ENCODE measurements around the gene ASCL5. TPM values are rescaled to one million over a fixed set of nuclear protein-coding genes. Genes with fewer than 3 reads are reported as not detected.

Gene ASCL5
- total and polyA plus RNA-seq, 8 donors, result 0.10 to 0.19 (median 0.18) TPM; not detected in 5

DNA sequence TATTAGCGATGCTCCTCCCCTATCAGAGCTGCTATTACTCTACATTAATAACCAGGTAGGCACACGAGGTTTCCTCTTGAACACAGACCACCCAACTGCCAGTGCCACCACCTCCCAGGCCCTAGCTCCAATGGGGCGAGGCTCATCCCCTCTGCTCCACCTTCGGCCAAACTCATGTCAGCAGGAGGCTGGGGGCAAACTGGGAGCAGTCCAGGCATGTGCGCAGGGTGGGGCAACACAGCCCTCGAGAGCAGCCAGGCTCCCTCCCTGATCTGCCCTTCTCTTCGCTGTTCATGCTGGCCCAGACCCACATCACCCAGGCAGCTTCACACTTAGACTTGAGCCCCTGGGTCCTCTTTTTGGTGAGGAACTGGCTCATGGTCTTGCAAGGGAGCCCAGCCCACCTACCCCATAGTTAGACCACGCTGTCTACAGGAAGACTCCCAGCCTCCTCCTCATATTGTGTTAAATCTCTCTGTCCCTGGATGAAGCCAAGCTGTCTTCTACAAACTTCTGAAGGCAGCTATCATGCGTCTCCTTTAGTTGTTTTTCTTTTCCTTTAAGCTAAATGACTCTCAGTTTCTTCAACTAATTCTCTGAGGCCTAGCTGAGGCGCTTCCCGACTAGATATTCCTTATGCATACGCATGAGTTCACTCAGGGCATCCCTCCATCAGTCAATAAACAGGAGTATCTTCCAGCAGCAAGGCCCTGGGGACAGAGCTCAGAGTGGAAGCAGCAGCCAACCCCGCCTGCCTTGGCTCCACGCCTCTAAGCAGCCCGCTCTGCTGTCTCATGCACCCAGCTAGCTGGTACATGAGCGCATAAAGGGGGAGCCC, 15.2 kb upstream of the ASCL5 start:
- Histone ChIP-seq H3K4me1 (peaks cover 7 to 19% (median 13%) of the 10 kb centered on the region in 4 donors), H3K36me3 (peaks cover 60 to 85% (median 83%) of the 10 kb centered on the region in 4 donors), H3K9me3 (no peaks in the 10 kb centered on the region), H3K27ac (no peak overlapping the region), H3K27me3 (no peaks in the 10 kb centered on the region), H3K4me3 (no peak overlapping the region)
- TF ChIP-seq POLR2A (IDR thresholded peaks at IDR 0.05) (no peak), EP300 (IDR thresholded peaks at IDR 0.05) (no peak), POLR2AphosphoS5 (IDR thresholded peaks at IDR 0.05) (no peak)
- TF ChIP-seq, protein P1, sequence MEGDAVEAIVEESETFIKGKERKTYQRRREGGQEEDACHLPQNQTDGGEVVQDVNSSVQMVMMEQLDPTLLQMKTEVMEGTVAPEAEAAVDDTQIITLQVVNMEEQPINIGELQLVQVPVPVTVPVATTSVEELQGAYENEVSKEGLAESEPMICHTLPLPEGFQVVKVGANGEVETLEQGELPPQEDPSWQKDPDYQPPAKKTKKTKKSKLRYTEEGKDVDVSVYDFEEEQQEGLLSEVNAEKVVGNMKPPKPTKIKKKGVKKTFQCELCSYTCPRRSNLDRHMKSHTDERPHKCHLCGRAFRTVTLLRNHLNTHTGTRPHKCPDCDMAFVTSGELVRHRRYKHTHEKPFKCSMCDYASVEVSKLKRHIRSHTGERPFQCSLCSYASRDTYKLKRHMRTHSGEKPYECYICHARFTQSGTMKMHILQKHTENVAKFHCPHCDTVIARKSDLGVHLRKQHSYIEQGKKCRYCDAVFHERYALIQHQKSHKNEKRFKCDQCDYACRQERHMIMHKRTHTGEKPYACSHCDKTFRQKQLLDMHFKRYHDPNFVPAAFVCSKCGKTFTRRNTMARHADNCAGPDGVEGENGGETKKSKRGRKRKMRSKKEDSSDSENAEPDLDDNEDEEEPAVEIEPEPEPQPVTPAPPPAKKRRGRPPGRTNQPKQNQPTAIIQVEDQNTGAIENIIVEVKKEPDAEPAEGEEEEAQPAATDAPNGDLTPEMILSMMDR (IDR thresholded peaks at IDR 0.05), result no peak
- 85 to 93% (median 86%) methylated on average over 16 of the region's 16 CpGs for WGBS, 5 donors
- DNase-seq, result peak in 1 of 2 donors; percentile 60
- intact Hi-C loops (cut with DNase I; ENCODE audit: low total_unique reads), result no loop called here

DNA sequence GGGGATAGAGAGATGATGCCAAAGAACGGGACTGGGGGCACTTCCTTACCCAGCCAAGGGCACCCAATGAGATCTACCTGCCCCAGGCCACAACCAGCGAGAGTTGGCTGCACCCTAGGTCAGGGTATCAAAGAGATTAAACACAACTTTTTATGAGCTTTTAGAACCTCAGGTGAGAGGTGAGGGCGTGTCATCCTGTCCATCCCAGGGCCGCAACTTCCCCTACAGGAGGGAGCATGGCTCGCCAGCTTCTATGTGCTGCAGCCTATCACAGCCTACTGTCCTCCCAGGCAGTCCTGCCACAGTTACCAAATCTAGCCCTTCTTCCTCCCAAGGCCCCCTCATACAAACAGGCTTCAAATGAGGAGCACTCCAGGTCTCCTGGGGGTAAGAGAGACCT, 14.4 kb upstream of the ASCL5 start:
- WGBS, 5 donors, result 92 to 96% (median 94%) methylated on average over 5 of the region's 5 CpGs
- Histone ChIP-seq H3K27me3 (no peaks in the 10 kb centered on the region), H3K36me3 (peaks cover 53 to 82% (median 80%) of the 10 kb centered on the region in 4 donors), H3K27ac (no peak overlapping the region), H3K4me1 (peaks cover 15 to 27% (median 20%) of the 10 kb centered on the region in 4 donors), H3K4me3 (no peak overlapping the region), H3K9me3 (no peaks in the 10 kb centered on the region)
- no peak for TF ChIP-seq POLR2AphosphoS5 (IDR thresholded peaks at IDR 0.05)
- no peak for TF ChIP-seq EP300 (IDR thresholded peaks at IDR 0.05)
- TF ChIP-seq, protein P1 (IDR thresholded peaks at IDR 0.05), result no peak
- TF ChIP-seq POLR2A (IDR thresholded peaks at IDR 0.05), result no peak
- intact Hi-C loops (cut with DNase I; ENCODE audit: low total_unique reads), result no loop called here
- no peak for DNase-seq

DNA sequence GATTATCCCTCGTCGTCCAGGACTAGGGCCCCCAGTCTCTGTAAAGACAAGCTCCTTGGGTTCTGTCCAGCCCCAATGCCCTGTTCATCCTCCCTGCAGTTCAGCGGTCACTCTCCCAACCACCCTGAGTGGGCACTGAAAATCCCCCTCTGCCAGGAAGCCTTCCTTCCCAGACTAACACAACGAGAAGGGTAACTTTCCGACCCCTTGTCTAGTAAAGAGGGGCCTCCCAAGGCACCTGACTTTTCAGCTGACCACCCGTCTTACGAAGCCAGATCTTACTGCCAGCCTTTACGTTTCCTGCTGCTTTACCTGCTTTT, 13.9 kb upstream of the ASCL5 start:
- Histone ChIP-seq H3K4me3 (no peak overlapping the region), H3K36me3 (peaks cover 53 to 82% (median 80%) of the 10 kb centered on the region in 4 donors), H3K27ac (no peak overlapping the region), H3K9me3 (no peaks in the 10 kb centered on the region), H3K27me3 (no peaks in the 10 kb centered on the region), H3K4me1 (peaks cover 15 to 29% (median 22%) of the 10 kb centered on the region in 4 donors)
- intact Hi-C loops (cut with DNase I; ENCODE audit: low total_unique reads), result no loop called here
- TF ChIP-seq POLR2AphosphoS5 (IDR thresholded peaks at IDR 0.05), result no peak
- TF ChIP-seq EP300 (IDR thresholded peaks at IDR 0.05), result no peak
- no peak for TF ChIP-seq POLR2A (IDR thresholded peaks at IDR 0.05)
- TF ChIP-seq, protein P1 (IDR thresholded peaks at IDR 0.05), result no peak
- WGBS, 5 donors, result 91 to 96% (median 95%) methylated on average over 8 of the region's 8 CpGs
- DNase-seq, result no peak

DNA sequence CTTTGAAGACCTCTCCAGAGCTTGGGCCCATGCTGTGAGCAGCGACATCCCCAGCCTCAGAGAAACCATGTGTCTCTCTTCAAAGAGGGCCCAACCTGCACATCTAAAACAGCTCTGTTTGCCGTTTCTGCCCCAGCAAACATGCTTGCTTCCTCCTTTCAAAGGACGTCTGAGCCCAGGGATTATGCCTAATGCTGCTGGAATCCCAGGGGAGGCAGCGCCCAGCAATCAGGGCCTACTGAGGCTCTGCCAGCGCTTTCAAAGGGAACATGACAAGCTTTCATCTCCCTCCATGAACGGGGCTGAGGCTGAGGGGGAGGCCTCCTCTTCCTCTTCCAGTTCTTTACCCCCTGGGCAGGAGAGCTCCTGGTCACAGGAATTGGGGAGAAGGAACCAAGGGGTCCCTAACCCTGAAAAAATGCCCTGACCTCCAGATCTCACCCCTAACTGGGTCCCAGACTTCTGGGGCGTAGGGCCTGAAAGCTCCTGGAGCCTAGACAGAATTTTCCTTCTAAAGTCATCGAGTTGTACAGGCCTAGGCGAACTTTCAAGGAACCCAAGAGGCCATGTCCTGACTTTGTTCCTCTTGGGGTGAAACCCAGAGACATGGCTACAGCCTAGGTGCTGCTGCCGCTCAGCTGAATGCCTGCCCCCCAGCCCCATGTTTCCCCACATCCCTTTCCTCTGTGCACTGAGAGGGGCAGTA, 13.4 kb upstream of the ASCL5 start:
- 73 to 81% (median 79%) methylated on average over 9 to 10 of the region's 10 CpGs for WGBS, 5 donors
- peaks cover 15 to 29% (median 22%) of the 10 kb centered on the region in 4 donors for H3K4me1 ChIP-seq
- H3K36me3 ChIP-seq, result peaks cover 52 to 82% (median 80%) of the 10 kb centered on the region in 4 donors
- no peak for TF ChIP-seq EP300 (IDR thresholded peaks at IDR 0.05)
- no peak for TF ChIP-seq POLR2A (IDR thresholded peaks at IDR 0.05)
- TF ChIP-seq, protein P1 (IDR thresholded peaks at IDR 0.05), result no peak
- TF ChIP-seq POLR2AphosphoS5 (IDR thresholded peaks at IDR 0.05), result no peak
- DNase-seq, result peak in 1 of 2 donors; percentile 26
- H3K27me3 ChIP-seq, result no peaks in the 10 kb centered on the region
- no peak overlapping the region for H3K4me3 ChIP-seq
- no peak overlapping the region for H3K27ac ChIP-seq
- intact Hi-C loops (cut with DNase I; ENCODE audit: low total_unique reads), result no loop called here
- H3K9me3 ChIP-seq, result no peaks in the 10 kb centered on the region
